GM21576 (cell line): ENCODE measurements around the gene ALDH1A3.

Source experiments
- ATAC-seq: cut with Tn5 transposase; IDR thresholded peaks from one replicate; pipeline ENCODE4 v1.9.1; 2021; ENCODE audit warnings: mild to moderate bottlenecking, moderate library complexity; ENCODE audit not compliant: unreplicated experiment

Gene ALDH1A3

DNA sequence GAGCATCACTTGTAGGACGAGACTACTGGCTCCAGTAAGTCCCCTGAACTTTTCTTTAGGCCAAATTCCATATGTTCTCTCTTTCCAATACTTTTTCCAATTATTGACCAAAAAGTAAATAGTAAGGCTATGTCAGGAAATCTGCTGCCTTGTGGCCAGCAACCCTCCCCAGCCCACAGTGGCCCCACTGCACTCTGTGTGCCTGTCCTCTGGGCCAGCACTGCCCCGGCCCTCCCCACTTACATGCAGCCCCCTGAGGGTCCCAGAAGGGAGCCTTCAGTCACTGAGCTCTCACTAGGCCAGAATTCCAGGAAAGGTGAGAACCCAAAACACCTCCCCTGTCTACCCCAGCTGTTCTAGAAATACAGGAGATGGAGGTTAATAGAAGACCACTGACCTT lies 21.3 kb upstream of the ALDH1A3 start:
- ATAC-seq = no peak

DNA sequence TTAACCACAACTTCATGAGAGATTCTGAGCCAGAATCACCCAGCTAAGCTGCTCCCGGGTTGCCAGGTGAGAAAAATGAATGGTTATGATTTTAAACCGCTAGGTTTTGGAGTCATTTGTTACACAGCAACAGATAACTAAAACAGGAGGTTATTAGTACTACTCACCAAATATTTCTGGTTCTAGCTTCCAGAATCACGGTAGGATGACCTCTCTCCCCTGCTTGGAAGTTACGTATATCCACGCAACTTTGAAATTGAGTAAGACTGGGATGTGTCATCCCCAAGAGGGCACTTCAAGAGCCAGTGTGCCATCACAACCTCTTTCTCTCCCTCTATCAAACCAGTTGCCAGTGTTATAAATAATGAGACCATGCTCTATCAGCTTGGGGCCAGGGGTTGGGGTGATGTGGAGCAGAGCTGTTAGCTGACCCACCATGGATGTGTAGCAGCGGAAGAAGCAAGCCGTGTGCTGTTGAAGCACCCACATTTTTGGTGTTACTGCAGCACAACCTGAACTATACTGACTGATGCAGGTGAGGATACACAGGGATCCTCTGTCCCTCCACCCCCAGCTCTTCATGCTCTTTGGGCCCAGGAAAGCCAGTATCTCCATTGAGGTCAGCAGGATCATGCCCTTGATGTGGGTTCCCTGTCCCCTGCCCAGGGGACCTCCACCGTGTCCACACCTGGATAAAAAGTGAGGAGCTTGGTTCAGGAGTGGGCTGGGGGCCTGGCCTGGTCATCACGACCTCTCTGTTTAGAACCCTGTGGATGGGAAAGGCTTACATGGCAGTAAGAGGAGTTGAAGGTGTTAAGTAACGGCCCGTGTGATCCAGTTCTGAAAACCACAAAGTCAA lies 19.4 kb upstream of the ALDH1A3 start:
- ATAC-seq = no peak

DNA sequence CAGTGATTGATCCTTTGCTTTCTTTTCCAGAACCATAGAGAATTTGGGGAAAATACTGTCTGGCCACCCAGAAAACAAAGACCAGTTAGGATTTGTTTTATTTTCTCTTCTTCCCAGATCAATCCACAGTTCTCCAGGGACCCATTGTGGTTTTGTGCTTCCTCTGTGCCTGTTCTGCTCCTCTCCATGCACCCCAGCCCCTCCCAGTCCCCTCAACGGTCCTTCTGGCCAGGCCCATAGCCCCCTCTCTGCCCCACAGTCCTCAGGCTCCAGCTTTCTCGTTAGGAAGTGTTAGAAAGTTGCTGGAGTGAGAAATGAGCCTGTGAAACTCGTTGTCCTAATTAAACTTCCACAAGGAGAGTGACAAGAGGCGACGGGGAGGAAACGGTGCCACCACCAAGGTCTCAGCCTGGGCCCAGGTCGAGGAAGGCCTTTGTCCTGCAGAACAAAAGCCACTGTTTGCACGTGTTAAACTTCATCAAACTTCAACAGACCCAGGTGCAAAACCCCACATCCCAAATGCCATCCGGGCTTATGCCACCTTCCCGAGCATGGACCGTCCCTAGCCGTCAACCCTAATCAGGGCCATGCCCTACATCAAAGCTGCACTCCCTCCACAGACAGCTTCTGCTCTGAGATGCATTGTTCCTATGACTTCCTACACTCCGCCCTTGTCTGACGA lies 18.7 kb upstream of the ALDH1A3 start:
- no peak for ATAC-seq

DNA sequence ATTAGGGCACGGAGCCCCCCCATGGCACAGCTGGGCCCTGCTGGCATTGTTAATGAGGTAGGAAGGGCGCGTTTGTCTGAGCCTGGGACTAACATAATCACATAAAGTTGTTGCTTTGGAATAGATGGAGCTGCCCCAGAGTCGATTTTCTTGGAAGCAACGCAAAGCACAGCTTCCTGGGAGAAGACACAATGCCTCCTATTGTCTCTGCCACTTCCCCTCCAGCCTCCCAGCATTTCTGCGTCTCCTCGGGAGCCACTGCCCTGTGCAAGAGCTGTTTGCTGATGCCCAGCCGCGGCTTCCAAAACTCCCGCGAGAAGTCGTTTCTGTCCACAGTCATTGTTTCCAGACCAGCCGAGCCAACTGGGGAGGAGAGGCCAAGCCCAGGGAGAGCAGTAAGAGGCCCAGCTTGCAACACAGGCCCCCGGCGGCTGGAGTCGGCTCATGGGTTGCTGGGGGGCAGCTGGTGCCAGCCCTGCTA lies 18.1 kb upstream of the ALDH1A3 start:
- no peak for ATAC-seq

DNA sequence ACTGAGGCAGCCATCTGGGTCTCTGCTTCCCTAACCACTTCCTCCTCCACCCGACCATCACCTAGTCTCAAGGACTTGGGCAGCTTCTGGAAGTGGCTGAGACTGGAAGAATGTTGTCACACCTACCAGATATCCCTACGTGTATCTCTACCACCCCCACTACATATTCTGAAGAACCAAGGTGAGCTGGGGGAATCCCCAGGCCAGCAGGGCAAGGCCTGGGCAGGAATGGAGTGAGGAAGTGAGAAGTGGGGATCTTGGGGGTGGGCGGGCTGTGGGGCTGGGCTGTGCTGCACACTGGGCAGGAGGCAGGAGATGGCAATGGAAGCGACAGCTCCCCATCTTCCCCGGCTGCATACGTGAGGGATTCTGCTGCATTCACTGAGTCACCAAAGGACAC lies 17.5 kb upstream of the ALDH1A3 start:
- no peak for ATAC-seq

GRCh38 chr15:100863075-100863795 lies 16.4 kb upstream of the ALDH1A3 start:
- ATAC-seq = no peak

- no peak for ATAC-seq
Observed at GRCh38 chr15:100863796-100864267, 15.8 kb upstream of the ALDH1A3 start.

DNA sequence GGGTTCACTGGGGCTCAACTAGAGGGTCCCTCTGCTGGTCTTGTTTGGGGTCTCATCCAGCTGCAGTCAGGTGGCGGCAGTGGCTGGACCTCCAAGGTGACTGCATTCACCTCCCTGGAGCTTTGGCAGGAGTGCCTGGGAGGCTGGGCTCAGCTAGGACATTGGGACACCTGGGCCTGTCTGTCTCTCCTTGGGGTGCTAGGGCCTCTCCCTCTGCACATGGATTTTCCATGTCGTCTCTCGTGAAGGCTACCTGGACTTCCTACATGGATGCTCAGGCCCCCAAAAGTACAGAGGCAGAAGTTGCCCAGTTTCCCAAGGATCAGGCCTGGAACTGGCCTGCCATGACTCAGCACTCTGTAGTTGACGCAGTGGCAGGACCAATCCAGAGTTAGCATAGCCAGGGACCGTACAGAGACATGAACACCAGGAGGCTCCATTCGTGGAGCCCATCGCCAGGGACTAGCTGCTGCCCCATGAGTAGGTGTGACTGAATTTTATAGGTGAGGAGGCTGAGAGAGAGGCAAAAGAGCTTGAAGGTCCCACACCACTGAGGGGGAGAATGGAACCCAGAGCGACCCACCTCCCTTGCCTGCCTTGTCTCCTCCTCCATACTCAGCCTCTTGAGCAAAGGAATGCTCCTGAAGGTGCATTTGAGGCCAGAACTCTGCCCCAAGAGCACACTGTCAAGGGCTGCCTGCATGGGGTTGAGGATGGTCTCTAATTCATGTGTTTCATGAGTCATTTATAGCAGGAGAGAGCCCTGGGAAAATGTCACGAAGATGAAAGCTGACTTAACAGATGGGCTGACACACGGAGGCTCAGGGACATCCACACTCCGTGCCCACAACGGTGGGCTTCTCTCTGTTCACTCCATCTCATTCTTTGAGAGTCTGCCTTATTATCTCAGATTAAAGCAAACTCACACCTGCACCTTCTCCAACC lies 13.0 kb upstream of the ALDH1A3 start:
- ATAC-seq = no peak

DNA sequence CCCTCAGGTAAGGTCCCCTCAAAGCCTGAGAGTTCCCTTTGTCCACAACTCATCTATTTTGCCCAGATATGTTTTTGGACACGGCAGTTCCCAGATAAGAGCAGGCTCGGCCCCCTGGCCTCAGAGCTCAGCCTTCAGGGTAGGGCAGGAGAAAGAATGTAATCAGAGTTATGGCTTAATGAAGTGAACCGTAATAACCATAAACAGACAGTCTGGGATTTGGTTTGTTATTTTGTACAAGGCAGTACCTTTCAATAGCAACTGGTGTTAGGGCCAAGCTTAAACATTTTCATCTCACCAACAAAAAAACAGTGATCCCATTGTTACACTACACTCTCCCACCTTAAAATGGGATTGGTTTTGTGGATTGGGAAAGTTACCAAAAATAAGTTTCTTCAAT lies 12.2 kb upstream of the ALDH1A3 start:
- no peak for ATAC-seq

DNA sequence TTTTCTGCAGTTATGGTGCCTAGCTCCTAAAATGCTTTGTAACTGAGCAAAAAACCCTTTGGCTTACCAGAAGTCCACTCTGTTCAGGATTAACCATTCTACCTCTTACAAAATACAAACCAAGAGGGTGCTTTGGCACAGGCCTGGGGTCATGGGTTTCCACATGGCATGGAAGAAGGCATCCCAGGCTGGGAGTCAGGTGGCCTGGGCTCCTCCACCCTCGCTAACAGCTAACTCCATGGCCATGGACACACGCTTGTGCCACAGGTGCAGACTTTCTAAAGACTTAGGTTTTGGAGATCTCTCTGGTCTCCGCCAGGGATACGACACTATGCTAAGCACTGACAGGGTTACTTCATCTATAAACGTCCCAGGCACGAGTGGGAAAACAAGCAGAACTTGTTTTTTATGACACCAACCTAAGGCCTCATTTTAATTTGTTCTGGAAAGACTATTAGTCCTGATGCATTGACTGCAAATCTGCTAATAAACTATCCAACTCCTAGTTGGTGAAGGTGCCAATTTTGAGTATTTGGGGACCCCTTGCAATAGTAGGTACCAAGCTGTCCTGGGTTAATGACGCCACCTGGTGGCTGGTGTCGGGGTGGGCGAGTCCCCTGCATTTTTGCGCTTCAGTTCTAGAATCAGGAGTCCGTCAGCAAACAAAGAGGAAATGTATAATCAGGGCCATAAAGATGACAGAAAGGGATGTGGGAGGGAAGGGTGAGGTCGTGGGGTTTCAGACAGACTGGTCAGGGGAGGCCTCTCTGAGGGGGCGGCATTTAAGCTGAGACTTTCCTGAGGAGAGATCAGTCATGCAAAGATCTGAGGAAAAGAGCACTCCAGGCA lies 10.3 kb upstream of the ALDH1A3 start:
- no peak for ATAC-seq

DNA sequence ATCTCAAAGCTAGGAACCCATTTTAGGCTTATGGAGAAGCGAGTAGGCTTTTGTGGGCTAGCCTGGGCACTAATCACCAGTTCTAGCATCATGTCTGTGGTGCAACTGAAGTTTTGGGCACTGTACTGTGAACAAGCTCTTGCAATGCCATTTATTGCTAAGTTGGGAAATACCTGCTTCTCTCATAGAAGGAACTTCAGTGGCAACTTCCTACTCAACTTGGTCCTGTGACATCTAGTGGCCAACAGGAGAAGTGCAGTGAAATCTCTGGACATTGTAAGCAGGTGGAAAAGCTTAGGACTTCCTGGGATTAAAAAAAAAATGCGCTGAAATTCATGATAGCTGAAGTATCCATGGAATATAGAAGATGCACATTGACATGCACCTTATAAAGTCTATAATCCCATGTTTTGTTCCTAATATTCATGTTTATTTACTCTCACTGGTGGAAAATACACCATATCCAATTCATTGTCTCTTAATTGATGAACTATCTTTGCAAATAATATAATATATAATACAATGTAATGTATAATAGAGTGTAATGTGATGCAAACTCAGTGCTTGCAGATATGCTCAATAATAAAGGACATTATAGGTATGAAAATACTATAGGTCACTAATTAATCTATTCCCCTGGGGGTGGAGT lies 6.5 kb upstream of the ALDH1A3 start:
- ATAC-seq = peak; percentile 66

DNA sequence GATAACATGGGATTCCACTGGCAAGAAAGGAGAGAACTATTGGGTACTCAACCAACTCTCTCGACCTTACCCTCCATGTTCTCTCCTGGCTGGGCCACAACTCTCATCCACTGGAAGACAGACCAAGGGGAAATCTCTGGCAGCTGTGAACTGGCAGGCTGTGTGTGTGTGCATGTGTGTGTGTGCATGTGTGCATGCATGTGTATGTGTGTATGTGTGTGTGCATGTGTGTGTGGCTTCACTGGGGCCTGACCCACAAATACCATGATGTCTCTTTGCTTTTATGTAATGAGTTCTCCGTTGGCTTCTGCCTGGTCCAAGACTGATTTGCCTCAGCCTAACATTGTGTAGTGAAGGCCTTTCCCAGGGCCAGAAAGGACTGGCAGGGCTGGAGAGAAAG lies 4.1 kb upstream of the ALDH1A3 start:
- ATAC-seq = no peak

DNA sequence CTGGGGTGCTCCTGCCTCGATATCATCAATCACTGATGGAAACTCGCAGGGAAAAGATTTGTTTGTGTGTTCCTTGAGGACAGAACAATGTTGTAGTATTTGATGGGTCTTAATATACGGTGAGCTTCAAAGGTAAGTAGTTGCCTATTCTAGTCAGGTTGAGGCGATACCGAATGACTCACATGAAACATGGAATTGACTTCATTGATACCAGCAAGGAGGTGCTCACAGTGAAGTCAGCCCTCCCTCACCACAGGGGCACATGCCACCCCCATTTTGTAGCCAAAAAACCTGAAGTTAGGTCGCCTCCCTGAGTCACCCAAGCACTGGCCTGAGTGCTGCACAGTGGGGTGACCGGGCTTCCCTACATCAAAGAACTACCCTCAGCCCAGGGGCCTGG lies 3.7 kb upstream of the ALDH1A3 start:
- ATAC-seq = no peak

DNA sequence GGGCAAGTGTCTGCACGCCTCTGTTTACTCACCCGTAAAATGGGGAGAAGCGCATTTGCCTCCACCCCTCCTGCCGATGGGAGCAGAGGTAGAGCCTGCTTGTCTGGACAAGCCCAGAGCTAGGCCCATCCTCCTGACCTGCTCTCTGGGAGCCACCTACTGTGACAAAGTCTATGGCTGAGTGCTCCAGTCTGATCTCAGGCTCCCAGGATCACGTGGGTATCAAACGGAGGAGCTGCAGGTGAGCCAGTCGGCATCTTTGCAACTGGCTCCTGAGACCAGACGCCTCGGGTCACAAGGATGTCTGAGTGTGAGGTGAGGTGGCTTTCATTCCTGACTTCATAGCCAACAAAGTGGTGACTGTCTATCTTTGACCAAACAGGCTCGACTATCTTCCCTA lies 2.1 kb upstream of the ALDH1A3 start:
- ATAC-seq = no peak

DNA sequence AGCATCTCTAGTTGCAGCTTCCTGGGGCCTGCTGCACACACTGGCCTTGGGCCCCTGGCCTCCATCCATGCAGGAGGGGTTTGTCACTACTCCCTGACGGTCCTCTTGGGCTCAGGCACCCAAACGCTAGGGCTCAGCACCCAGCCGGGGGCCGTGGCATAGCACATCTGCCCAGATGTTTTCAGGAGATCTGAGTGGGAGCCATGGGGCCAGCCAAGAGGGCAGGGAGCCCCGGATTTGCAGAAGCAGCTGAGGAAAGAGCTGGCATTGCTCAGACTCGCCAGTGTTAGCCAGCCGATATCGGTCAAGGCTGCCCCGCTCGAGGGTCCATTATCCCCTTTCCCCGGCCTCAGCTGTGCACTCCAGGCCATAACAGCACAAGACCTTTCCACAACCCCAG lies 1.5 kb upstream of the ALDH1A3 start:
- no peak for ATAC-seq

DNA sequence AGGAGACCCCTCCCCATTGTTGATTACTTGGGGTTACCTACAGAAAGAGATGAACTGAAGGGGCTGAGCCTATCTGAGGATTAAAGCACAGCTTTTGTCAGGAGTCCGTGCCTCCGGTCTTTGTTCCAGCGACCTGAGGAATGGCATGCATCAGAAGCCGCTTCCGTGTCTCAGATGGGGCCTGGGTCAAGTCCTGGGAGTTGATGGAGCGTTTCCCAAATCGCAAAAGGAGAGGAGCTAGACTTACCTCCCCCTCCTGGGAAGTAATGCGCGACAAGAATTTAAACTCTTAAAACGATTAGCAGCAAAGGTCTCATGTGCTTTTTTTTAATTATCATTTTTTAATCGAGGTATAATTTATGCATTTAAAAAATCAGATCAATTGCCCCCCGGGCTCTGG lies 983 bp upstream of the ALDH1A3 start:
- no peak for ATAC-seq

DNA sequence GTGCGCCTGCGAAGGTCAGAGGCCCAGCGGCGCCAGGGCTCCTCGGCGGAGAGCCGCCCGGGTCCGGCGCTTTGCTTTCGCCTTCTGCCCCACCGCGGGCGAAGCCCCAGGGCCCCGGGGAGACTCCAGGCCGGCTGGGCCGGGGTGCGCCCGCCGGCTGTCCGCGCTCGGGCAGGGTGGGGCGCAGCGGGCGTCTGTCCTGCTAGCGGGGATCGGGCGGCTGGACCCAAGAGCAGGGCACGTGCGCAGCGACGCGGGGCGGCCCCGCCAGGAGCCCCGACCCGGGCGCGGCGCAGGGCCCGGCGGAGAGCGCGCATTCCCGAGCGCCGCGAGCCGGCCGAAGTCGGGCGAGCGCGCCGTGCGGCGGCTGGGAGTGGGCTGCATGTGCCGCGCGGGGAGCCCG lies 569 bp upstream of the ALDH1A3 start:
- no peak for ATAC-seq

GRCh38 chr15:100880139-100880896 lies 687 bp downstream of the ALDH1A3 start:
- no peak for ATAC-seq
